SK-N-SH treated with all-trans-retinoic acid at 6 μM for 48 hours (cell line): ENCODE data around the gene PSMB8.

ENCODE experiments used
- ATAC-seq: fragments of 200-7000 bp; cut with Tn5 transposase; 3 replicates; pipeline ENCODE4 v1.9.1; 2020; ENCODE audit warnings: mild to moderate bottlenecking, moderate library complexity
- BACH2 ChIP-seq: fragments of 250-450 bp; sonication (Bioruptor Pico); IDR thresholded peaks from 2 replicates; pipeline ENCODE4 v1.9.0; 2021; ENCODE audit warnings: mild to moderate bottlenecking, borderline replicate concordance
- CSDC2 ChIP-seq: fragments of 250-450 bp; sonication (Bioruptor Pico); IDR thresholded peaks from 2 replicates; pipeline ENCODE4 v1.5.0; 2020; ENCODE audit warnings: mild to moderate bottlenecking, moderate library complexity
- ESRRG ChIP-seq: fragments of 250-450 bp; sonication (Bioruptor Pico); IDR thresholded peaks from 2 replicates; pipeline ENCODE4 v1.6.1; 2021; ENCODE audit warnings: mild to moderate bottlenecking
- GLIS3 ChIP-seq: fragments of 250-450 bp; sonication (Bioruptor Pico); IDR thresholded peaks from 2 replicates; pipeline ENCODE4 v1.5.0; 2020; ENCODE audit warnings: mild to moderate bottlenecking, moderate library complexity
- OSR1 ChIP-seq: fragments of 250-450 bp; sonication (Bioruptor Pico); IDR thresholded peaks from 2 replicates; pipeline ENCODE4 v1.8.0; 2022; ENCODE audit warnings: moderate library complexity, mild to moderate bottlenecking, inconsistent platforms
- PPARA ChIP-seq: fragments of 250-450 bp; sonication (Bioruptor Pico); IDR thresholded peaks from 2 replicates; pipeline ENCODE4 v1.5.0; 2020; ENCODE audit warnings: mild to moderate bottlenecking, borderline replicate concordance
- RARB ChIP-seq: fragments of 250-450 bp; sonication (Bioruptor Pico); IDR thresholded peaks from 2 replicates; pipeline ENCODE4 v1.8.0; 2021; ENCODE audit warnings: mild to moderate bottlenecking, moderate library complexity
- SNAI2 ChIP-seq: fragments of 250-450 bp; sonication (Bioruptor Pico); IDR thresholded peaks from 2 replicates; pipeline ENCODE4 v1.5.0; 2020; ENCODE audit warnings: mild to moderate bottlenecking, moderate library complexity
- TCF4 ChIP-seq: fragments of 250-450 bp; sonication (Bioruptor Pico); IDR thresholded peaks from 2 replicates; pipeline ENCODE4 v1.8.0; 2021; ENCODE audit warnings: mild to moderate bottlenecking, moderate library complexity, borderline replicate concordance
- TOX ChIP-seq: fragments of 250-450 bp; sonication (Bioruptor Pico); IDR thresholded peaks from 2 replicates; pipeline ENCODE4 v1.8.0; 2021; ENCODE audit warnings: mild to moderate bottlenecking, moderate library complexity, borderline replicate concordance
- ZC3H10 ChIP-seq: fragments of 250-450 bp; sonication (Bioruptor Pico); IDR thresholded peaks from 2 replicates; pipeline ENCODE4 v1.5.1; 2021; ENCODE audit warnings: mild to moderate bottlenecking, moderate library complexity
- ZFP3 ChIP-seq: fragments of 250-450 bp; sonication (Bioruptor Pico); IDR thresholded peaks from 2 replicates; pipeline ENCODE4 v1.5.0; 2020; ENCODE audit warnings: mild to moderate bottlenecking, moderate library complexity
- ZFP30 ChIP-seq: fragments of 450-650 bp; formaldehyde crosslinking; IDR thresholded peaks from 2 replicates; pipeline ENCODE4 v1.5.0; 2022; ENCODE audit warnings: mild to moderate bottlenecking, moderate library complexity
- ZNF565 ChIP-seq: fragments of 450-650 bp; formaldehyde crosslinking; conservative IDR thresholded peaks from 2 replicates; pipeline ENCODE4 v1.5.0; 2020; ENCODE audit warnings: low read depth, mild to moderate bottlenecking, moderate library complexity
- ZNF70 ChIP-seq: fragments of 450-650 bp; formaldehyde crosslinking; IDR thresholded peaks from 2 replicates; pipeline ENCODE4 v1.5.0; 2020; ENCODE audit warnings: mild to moderate bottlenecking, moderate library complexity
- ZNF8 ChIP-seq: fragments of 450-650 bp; formaldehyde crosslinking; IDR thresholded peaks from 2 replicates; pipeline ENCODE4 v1.5.0; 2020; ENCODE audit warnings: mild to moderate bottlenecking, moderate library complexity
- TF ChIP-seq, protein P1 (sequence below): fragments of 250-450 bp; sonication (Bioruptor Pico); IDR thresholded peaks from 2 replicates; pipeline ENCODE4 v1.8.0; 2020; ENCODE audit warnings: mild to moderate bottlenecking, moderate library complexity, borderline replicate concordance
- TF ChIP-seq, protein P2 (sequence below): fragments of 250-450 bp; sonication (Bioruptor Pico); IDR thresholded peaks from 2 replicates; pipeline ENCODE4 v1.5.0; 2020; ENCODE audit warnings: mild to moderate bottlenecking, moderate library complexity
- TF ChIP-seq, protein P3 (sequence below): fragments of 250-450 bp; sonication (Bioruptor Pico); IDR thresholded peaks from 2 replicates; pipeline ENCODE4 v1.8.0; 2021; ENCODE audit warnings: low read depth, mild to moderate bottlenecking, moderate library complexity, borderline replicate concordance
- TF ChIP-seq, protein P4 (sequence below): fragments of 250-450 bp; sonication (Bioruptor Pico); IDR thresholded peaks from 2 replicates; pipeline ENCODE4 v1.5.1; 2021; ENCODE audit warnings: mild to moderate bottlenecking, moderate library complexity

PSMB8 gene

DNA sequence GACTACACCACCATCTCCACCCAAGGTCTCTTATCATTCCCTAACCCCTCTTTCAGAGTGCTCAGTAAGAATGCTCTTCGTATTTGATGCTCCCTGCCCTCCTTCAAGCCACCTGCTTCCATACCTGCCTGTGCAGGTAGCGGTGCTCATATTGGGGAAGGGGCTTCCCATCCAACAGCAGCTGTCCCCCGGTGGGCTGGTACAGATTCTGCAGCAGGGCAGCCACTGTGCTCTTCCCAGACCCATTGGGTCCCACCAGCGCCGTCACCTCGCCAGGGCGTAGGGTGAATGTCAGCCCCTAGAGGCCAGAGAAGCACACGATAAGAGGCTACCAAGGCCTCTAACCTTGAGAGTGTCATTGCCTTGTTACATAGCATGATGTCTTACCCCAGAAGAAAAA is 3.9 kb upstream of the PSMB8 start:
- TF ChIP-seq, protein P1, sequence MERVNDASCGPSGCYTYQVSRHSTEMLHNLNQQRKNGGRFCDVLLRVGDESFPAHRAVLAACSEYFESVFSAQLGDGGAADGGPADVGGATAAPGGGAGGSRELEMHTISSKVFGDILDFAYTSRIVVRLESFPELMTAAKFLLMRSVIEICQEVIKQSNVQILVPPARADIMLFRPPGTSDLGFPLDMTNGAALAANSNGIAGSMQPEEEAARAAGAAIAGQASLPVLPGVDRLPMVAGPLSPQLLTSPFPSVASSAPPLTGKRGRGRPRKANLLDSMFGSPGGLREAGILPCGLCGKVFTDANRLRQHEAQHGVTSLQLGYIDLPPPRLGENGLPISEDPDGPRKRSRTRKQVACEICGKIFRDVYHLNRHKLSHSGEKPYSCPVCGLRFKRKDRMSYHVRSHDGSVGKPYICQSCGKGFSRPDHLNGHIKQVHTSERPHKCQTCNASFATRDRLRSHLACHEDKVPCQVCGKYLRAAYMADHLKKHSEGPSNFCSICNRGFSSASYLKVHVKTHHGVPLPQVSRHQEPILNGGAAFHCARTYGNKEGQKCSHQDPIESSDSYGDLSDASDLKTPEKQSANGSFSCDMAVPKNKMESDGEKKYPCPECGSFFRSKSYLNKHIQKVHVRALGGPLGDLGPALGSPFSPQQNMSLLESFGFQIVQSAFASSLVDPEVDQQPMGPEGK (CRISPR knock-in tag) = no peak
- TF ChIP-seq BACH2 (CRISPR knock-in tag) = no peak
- TF ChIP-seq, protein P2, sequence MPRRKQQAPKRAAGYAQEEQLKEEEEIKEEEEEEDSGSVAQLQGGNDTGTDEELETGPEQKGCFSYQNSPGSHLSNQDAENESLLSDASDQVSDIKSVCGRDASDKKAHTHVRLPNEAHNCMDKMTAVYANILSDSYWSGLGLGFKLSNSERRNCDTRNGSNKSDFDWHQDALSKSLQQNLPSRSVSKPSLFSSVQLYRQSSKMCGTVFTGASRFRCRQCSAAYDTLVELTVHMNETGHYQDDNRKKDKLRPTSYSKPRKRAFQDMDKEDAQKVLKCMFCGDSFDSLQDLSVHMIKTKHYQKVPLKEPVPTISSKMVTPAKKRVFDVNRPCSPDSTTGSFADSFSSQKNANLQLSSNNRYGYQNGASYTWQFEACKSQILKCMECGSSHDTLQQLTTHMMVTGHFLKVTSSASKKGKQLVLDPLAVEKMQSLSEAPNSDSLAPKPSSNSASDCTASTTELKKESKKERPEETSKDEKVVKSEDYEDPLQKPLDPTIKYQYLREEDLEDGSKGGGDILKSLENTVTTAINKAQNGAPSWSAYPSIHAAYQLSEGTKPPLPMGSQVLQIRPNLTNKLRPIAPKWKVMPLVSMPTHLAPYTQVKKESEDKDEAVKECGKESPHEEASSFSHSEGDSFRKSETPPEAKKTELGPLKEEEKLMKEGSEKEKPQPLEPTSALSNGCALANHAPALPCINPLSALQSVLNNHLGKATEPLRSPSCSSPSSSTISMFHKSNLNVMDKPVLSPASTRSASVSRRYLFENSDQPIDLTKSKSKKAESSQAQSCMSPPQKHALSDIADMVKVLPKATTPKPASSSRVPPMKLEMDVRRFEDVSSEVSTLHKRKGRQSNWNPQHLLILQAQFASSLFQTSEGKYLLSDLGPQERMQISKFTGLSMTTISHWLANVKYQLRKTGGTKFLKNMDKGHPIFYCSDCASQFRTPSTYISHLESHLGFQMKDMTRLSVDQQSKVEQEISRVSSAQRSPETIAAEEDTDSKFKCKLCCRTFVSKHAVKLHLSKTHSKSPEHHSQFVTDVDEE (CRISPR knock-in tag) = no peak
- TF ChIP-seq, protein P3, sequence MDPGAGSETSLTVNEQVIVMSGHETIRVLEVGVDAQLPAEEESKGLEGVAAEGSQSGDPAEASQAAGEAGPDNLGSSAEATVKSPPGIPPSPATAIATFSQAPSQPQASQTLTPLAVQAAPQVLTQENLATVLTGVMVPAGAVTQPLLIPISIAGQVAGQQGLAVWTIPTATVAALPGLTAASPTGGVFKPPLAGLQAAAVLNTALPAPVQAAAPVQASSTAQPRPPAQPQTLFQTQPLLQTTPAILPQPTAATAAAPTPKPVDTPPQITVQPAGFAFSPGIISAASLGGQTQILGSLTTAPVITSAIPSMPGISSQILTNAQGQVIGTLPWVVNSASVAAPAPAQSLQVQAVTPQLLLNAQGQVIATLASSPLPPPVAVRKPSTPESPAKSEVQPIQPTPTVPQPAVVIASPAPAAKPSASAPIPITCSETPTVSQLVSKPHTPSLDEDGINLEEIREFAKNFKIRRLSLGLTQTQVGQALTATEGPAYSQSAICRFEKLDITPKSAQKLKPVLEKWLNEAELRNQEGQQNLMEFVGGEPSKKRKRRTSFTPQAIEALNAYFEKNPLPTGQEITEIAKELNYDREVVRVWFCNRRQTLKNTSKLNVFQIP (CRISPR knock-in tag) = no peak
- no peak for TF ChIP-seq RARB
- TF ChIP-seq ESRRG (CRISPR knock-in tag) = no peak
- no peak for ATAC-seq

DNA sequence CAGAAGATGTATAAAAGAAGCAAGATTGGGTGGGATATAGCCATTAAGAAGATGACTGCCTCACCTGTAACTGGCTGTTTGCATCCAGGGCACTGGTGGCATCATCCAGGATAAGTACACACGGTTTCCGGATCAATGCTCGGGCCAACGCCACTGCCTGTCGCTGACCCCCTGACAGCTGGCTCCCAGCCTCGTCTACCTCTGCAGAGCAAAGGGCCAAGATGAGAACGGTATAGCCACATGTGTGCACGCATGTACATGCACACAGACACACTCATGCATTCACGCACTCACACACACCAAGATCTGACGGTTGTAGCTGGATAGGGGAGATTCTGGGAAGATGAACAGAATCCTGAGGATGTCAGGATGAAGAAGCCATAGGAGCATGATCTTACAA is 3.2 kb upstream of the PSMB8 start:
- TF ChIP-seq TCF4 (CRISPR knock-in tag) (no peak), ZFP30 (CRISPR knock-in tag) (no peak), ZNF8 (CRISPR knock-in tag) (no peak), ZNF70 (CRISPR knock-in tag) (no peak), RARB (no peak), CSDC2 (CRISPR knock-in tag) (no peak), PPARA (CRISPR knock-in tag) (no peak), GLIS3 (CRISPR knock-in tag) (no peak), ESRRG (CRISPR knock-in tag) (no peak), ZNF565 (CRISPR knock-in tag) (no peak), ZFP3 (no peak), OSR1 (CRISPR knock-in tag) (no peak), TOX (CRISPR knock-in tag) (no peak), SNAI2 (no peak), ZC3H10 (CRISPR knock-in tag) (no peak)
- TF ChIP-seq, protein P3 (CRISPR knock-in tag) = no peak
- TF ChIP-seq, protein P1 (CRISPR knock-in tag) = no peak
- TF ChIP-seq, protein P2 (CRISPR knock-in tag) = no peak
- TF ChIP-seq, protein P4, sequence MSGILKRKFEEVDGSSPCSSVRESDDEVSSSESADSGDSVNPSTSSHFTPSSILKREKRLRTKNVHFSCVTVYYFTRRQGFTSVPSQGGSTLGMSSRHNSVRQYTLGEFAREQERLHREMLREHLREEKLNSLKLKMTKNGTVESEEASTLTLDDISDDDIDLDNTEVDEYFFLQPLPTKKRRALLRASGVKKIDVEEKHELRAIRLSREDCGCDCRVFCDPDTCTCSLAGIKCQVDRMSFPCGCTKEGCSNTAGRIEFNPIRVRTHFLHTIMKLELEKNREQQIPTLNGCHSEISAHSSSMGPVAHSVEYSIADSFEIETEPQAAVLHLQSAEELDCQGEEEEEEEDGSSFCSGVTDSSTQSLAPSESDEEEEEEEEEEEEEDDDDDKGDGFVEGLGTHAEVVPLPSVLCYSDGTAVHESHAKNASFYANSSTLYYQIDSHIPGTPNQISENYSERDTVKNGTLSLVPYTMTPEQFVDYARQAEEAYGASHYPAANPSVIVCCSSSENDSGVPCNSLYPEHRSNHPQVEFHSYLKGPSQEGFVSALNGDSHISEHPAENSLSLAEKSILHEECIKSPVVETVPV (CRISPR knock-in tag) = no peak
- no peak for ATAC-seq
